H1 (cell line): Measurements from ENCODE around the gene NMRAL1. TPM values are rescaled to one million over a fixed set of nuclear protein-coding genes. Genes with fewer than 3 reads are reported as not detected.

Source experiments
- CTCF ChIA-PET: fragments of 300-600 bp; sonication (Branson Sonifier 250); formaldehyde crosslinking; loops from one replicate; lab custom pipeline; 2021; ENCODE audit not compliant: partially characterized antibody; lab: Charles Lee
- POLR2A ChIA-PET: fragments of 300-600 bp; sonication (Branson Sonifier 250); formaldehyde crosslinking; loops from one replicate; lab custom pipeline; 2021; ENCODE audit warnings: inconsistent platforms; ENCODE audit not compliant: partially characterized antibody; lab: Charles Lee
- DNase-seq, 2 experiments: peaks; one replicate each; pipeline versions ENCODE4 v3.0.0 to v3.0.0-alpha.2; 2010 to 2022; ENCODE audit warnings: low spot score in 2 of 2, low read depth in 1 of 2, mixed read lengths in 1 of 2
- FAIRE-seq: peaks from 2 replicates; lab custom pipeline; 2011; peaks lifted over from hg19 to GRCh38; lab: Jason Lieb, UNC
- H2AFZ ChIP-seq: 2 replicates; pipeline ENCODE4 v1.8.1; 2012; ENCODE audit warnings: low read length, inconsistent platforms
- H2AK5ac ChIP-seq: 2 replicates; pipeline ENCODE4 v1.6.1; 2013; ENCODE audit warnings: low read depth, low read length
- H2BK120ac ChIP-seq: replicated peaks from 2 replicates; pipeline ENCODE3; 2013; ENCODE audit warnings: low read depth, low read length, inconsistent platforms
- H2BK12ac ChIP-seq: 2 replicates; pipeline ENCODE4 v1.6.1; 2013; ENCODE audit warnings: low read depth, low read length
- H2BK15ac ChIP-seq: 2 replicates; pipeline ENCODE4 v1.6.1; 2013; ENCODE audit warnings: low read length
- H2BK20ac ChIP-seq: 2 replicates; pipeline ENCODE4 v1.6.1; 2013; ENCODE audit warnings: low read length
- H2BK5ac ChIP-seq: 2 replicates; pipeline ENCODE4 v1.6.1; 2013; ENCODE audit warnings: low read depth, low read length
- H3K14ac ChIP-seq: 2 replicates; pipeline ENCODE4 v1.6.1; 2013; ENCODE audit warnings: inconsistent platforms; ENCODE audit not compliant: insufficient read length
- H3K18ac ChIP-seq: 2 replicates; pipeline ENCODE4 v1.6.1; 2013; ENCODE audit warnings: low read length; ENCODE audit errors: extremely low read depth
- H3K23ac ChIP-seq: 2 replicates; pipeline ENCODE4 v1.6.1; 2013; ENCODE audit warnings: inconsistent platforms; ENCODE audit not compliant: insufficient read length
- H3K23me2 ChIP-seq: 2 replicates; pipeline ENCODE4 v1.6.1; 2013; ENCODE audit warnings: low read depth, low read length
- H3K27ac ChIP-seq: 2 replicates; pipeline ENCODE4 v1.6.1; 2011; ENCODE audit warnings: low read depth, low read length, inconsistent platforms
- H3K27me3 ChIP-seq, 4 experiments: replicated peaks in 1 of 4; 1 replicate in 1 of 4; 2 replicates in 3 of 4; pipeline versions ENCODE4 v1.6.1 to v1.8.1; 2011 to 2013; ENCODE audit warnings: low read length in 3 of 4, mild to moderate bottlenecking in 3 of 4, inconsistent platforms in 2 of 4, mixed read lengths in 2 of 4, moderate library complexity in 1 of 4; ENCODE audit not compliant: control insufficient read depth in 3 of 4, insufficient read depth in 3 of 4; ENCODE audit errors: extremely low read depth in 1 of 4
- H3K36me3 ChIP-seq, 4 experiments: 2 replicates each; pipeline versions ENCODE4 v1.6.1 to v1.8.1; 2011 to 2013; ENCODE audit warnings: mild to moderate bottlenecking in 4 of 4, low read length in 3 of 4, moderate library complexity in 2 of 4, control low read depth in 1 of 4, inconsistent platforms in 1 of 4; ENCODE audit not compliant: insufficient read depth in 4 of 4, control insufficient read depth in 2 of 4
- H3K4ac ChIP-seq: replicated peaks from 2 replicates; pipeline ENCODE3; 2013; ENCODE audit warnings: low read length, low read depth, mixed read lengths, inconsistent platforms; ENCODE audit not compliant: insufficient read length
- H3K4me1 ChIP-seq, 4 experiments: replicated peaks in 1 of 4; 1 replicate in 1 of 4; 2 replicates in 3 of 4; pipeline versions ENCODE4 v1.6.1 to v1.8.1; 2011 to 2013; ENCODE audit warnings: low read length in 3 of 4, inconsistent platforms in 2 of 4, mixed read lengths in 1 of 4; ENCODE audit not compliant: insufficient read depth in 4 of 4, control insufficient read depth in 3 of 4
- H3K4me2 ChIP-seq, 2 experiments: 2 replicates each; pipeline versions ENCODE4 v1.6.1 to v1.8.1; 2011 to 2013; ENCODE audit warnings: low read depth in 2 of 2, low read length in 2 of 2, control low read depth in 1 of 2, inconsistent platforms in 1 of 2, mild to moderate bottlenecking in 1 of 2; ENCODE audit not compliant: insufficient read depth in 1 of 2
- H3K4me3 ChIP-seq, 4 experiments: fragments of 200-600, 300-600 bp in 1 of 4; sonication (generic), shearing (Covaris generic), sonication (Bioruptor Twin) in 1 of 4; 2 replicates each; pipeline versions ENCODE4 v1.5.1 to v1.8.1; 2011 to 2016; ENCODE audit warnings: low read length in 4 of 4, low read depth in 3 of 4, control low read depth in 2 of 4, inconsistent platforms in 2 of 4, mild to moderate bottlenecking in 2 of 4, mixed read lengths in 1 of 4, moderate library complexity in 1 of 4; ENCODE audit not compliant: insufficient read depth in 2 of 4; ENCODE audit errors: extremely low read depth in 1 of 4
- H3K56ac ChIP-seq: replicated peaks from 2 replicates; pipeline ENCODE3; 2013; ENCODE audit warnings: low read depth, mild to moderate bottlenecking, mixed read lengths, low read length, inconsistent platforms; ENCODE audit not compliant: insufficient read length
- H3K79me1 ChIP-seq: 2 replicates; pipeline ENCODE4 v1.6.1; 2013; ENCODE audit warnings: low read depth, low read length, control low read depth
- H3K79me2 ChIP-seq, 2 experiments: 2 replicates each; pipeline versions ENCODE4 v1.6.1 to v1.8.1; 2012 to 2013; ENCODE audit warnings: low read length in 2 of 2, mild to moderate bottlenecking in 2 of 2, inconsistent platforms in 1 of 2; ENCODE audit not compliant: insufficient read depth in 2 of 2, control insufficient read depth in 1 of 2
- H3K9ac ChIP-seq, 4 experiments: replicated peaks in 1 of 4; 1 replicate in 1 of 4; 2 replicates in 3 of 4; pipeline versions ENCODE4 v1.6.1 to v1.8.1; 2011 to 2013; ENCODE audit warnings: low read depth in 3 of 4, low read length in 3 of 4, control low read depth in 2 of 4, mild to moderate bottlenecking in 2 of 4, moderate library complexity in 2 of 4, inconsistent platforms in 1 of 4; ENCODE audit errors: extremely low read depth in 1 of 4
- H3K9me3 ChIP-seq, 2 experiments: 2 replicates each; pipeline versions ENCODE4 v1.6.1 to v1.8.1; 2012 to 2013; ENCODE audit warnings: mild to moderate bottlenecking in 2 of 2, moderate library complexity in 2 of 2, control low read depth in 1 of 2, inconsistent platforms in 1 of 2, low read depth in 1 of 2, low read length in 1 of 2, mixed read lengths in 1 of 2; ENCODE audit not compliant: insufficient read depth in 2 of 2
- H4K20me1 ChIP-seq, 2 experiments: replicated peaks in 1 of 2; 2 replicates each; pipeline versions ENCODE3 to v1.8.1; 2011 to 2013; ENCODE audit warnings: inconsistent platforms in 2 of 2, low read length in 2 of 2, mild to moderate bottlenecking in 1 of 2; ENCODE audit not compliant: insufficient read depth in 2 of 2, control insufficient read depth in 1 of 2
- H4K5ac ChIP-seq: 2 replicates; pipeline ENCODE4 v1.6.1; 2013; ENCODE audit warnings: low read length, low read depth, mixed read lengths, inconsistent platforms; ENCODE audit not compliant: insufficient read length
- H4K8ac ChIP-seq: 2 replicates; pipeline ENCODE4 v1.8.0; 2013; ENCODE audit warnings: mild to moderate bottlenecking, moderate library complexity, low read length, inconsistent platforms; ENCODE audit not compliant: insufficient read depth; ENCODE audit errors: extremely low read depth
- H4K91ac ChIP-seq: replicated peaks from 2 replicates; pipeline ENCODE3; 2013; ENCODE audit warnings: low read length, mixed read lengths, inconsistent platforms; ENCODE audit not compliant: insufficient read length
- ASH2L ChIP-seq: fragments of 200-600, 300-600 bp; sonication (generic); IDR thresholded peaks from one replicate; pipeline ENCODE4 v1.7.1; 2017; ENCODE audit warnings: low read length
- ATF2 ChIP-seq: IDR thresholded peaks from 2 replicates; pipeline ENCODE4 v1.6.1; 2012; ENCODE audit warnings: low read length, inconsistent platforms
- BCL11A ChIP-seq, 2 experiments: IDR thresholded peaks; one replicate each; pipeline ENCODE4 v1.6.1; 2011; ENCODE audit warnings: low read depth in 2 of 2, low read length in 2 of 2, mild to moderate bottlenecking in 2 of 2
- E2F6 ChIP-seq: IDR thresholded peaks from 2 replicates; pipeline ENCODE4 v1.6.1; 2012; ENCODE audit warnings: inconsistent platforms
- EZH2 ChIP-seq: fragments of 200-600 bp; sonication (generic); IDR thresholded peaks from 2 replicates; pipeline ENCODE4 v1.7.1; 2012; ENCODE audit warnings: low read depth, mild to moderate bottlenecking, moderate library complexity, low read length, inconsistent platforms; ENCODE audit not compliant: severe bottlenecking
- JUND ChIP-seq: IDR thresholded peaks from 2 replicates; pipeline ENCODE4 v1.6.1; 2011; ENCODE audit warnings: mild to moderate bottlenecking, improper control_type of control experiment, low read length
- PHF8 ChIP-seq: fragments of 200-600 bp; sonication (generic); conservative IDR thresholded peaks from 2 replicates; pipeline ENCODE4 v1.7.1; 2012; ENCODE audit warnings: low read depth, mild to moderate bottlenecking, inconsistent platforms, low read length, moderate library complexity
- RBBP5 ChIP-seq: IDR thresholded peaks from 2 replicates; pipeline ENCODE4 v1.7.1; 2012; ENCODE audit warnings: low read depth, mild to moderate bottlenecking, inconsistent platforms, low read length, moderate library complexity, borderline replicate concordance
- TAF1 ChIP-seq: IDR thresholded peaks from 2 replicates; pipeline ENCODE4 v1.6.1; 2011; ENCODE audit warnings: mild to moderate bottlenecking, low read depth, low read length
- TEAD4 ChIP-seq: IDR thresholded peaks from 2 replicates; pipeline ENCODE4 v1.6.1; 2012; ENCODE audit warnings: low read depth, low read length, inconsistent platforms, mixed read lengths
- ZNF274 ChIP-seq: IDR thresholded peaks from 2 replicates; pipeline ENCODE4 v1.7.0; 2012; ENCODE audit warnings: low read length, borderline replicate concordance; ENCODE audit errors: extremely low read depth
- WGBS, 2 experiments: shearing (Covaris generic) in 1 of 2; methylation state at CpG; one replicate each; pipeline versions ENCODE4 v1.1.6 to v1.1.7; 2013 to 2015; ENCODE audit warnings: low lambda C conversion rate in 2 of 2, mixed read lengths in 2 of 2, inconsistent platforms in 1 of 2, low coverage in 1 of 2, missing lambda C conversion rate in 1 of 2; ENCODE audit not compliant: insufficient replicate concordance in 2 of 2, insufficient coverage in 1 of 2, insufficient read length in 1 of 2; ENCODE audit errors: extremely low coverage in 1 of 2, missing lambda C conversion rate in 1 of 2; 5-methylcytosine and 5-hydroxymethylcytosine counted together
- polyA plus RNA-seq, 7 experiments: library from polyadenylated mRNA; depleted of rRNA in 3 of 7; stranded (reverse) in 5 of 7; unstranded in 2 of 7; fragments of >200 nt in 5 of 7; fragments of 200-250 nt in 2 of 7; gene quantifications; 1 replicate in 5 of 7; 2 replicates in 1 of 7; 4 replicates in 1 of 7; pipeline versions ENCODE4 v1.2.1 to v1.2.3, GENCODE V29; 2011 to 2013; ENCODE audit warnings: missing spikeins in 2 of 7, mixed read lengths in 2 of 7
- total RNA-seq: library from RNA; stranded (reverse); fragmentation: NEBNext Ultra II Directional; extraction: Animal tissue kit (Norgen Biotek cat#: 25700); gene quantifications from 2 replicates; pipeline ENCODE4 v1.2.1, GENCODE V29; 2021

Gene NMRAL1
- total and polyA plus RNA-seq, 2 of the 8 experiments (the other 6 are each of a cell fraction or from before 2014, with no cell fraction given), result 66.8 to 143 TPM

GRCh38 chr16:4420505-4421105, 53.8 kb downstream of the NMRAL1 start:
- no peak overlapping the region for H2BK15ac ChIP-seq
- no peak for FAIRE-seq
- H4K91ac ChIP-seq, result no peak overlapping the region
- H3K4me1 ChIP-seq, result peaks cover 0 to 5% (median under 1%) of the 10 kb centered on the region in 4 experiments; a peak in 4 of 7 replicates
- H2BK5ac ChIP-seq, result no peak overlapping the region
- H3K23me2 ChIP-seq, result peaks cover 12% of the 10 kb centered on the region
- H3K4ac ChIP-seq, result no peak overlapping the region
- no peak overlapping the region for H3K18ac ChIP-seq
- no peak overlapping the region for H2AFZ ChIP-seq
- H4K5ac ChIP-seq, result no peak overlapping the region
- no peaks in the 10 kb centered on the region for H3K9me3 ChIP-seq
- H4K8ac ChIP-seq, result no peak overlapping the region
- no peak overlapping the region for H3K4me3 ChIP-seq
- no peak overlapping the region for H3K27ac ChIP-seq
- H2BK20ac ChIP-seq, result no peak overlapping the region
- ChIA-PET POLR2A (interaction anchor here (1.3 to 1.4 kb wide), 2 partner anchors 16 to 31 kb away, joined by 3 read pairs; no protein-coding TSS in a partner anchor), CTCF (interaction anchor here (0.7 to 12.0 kb wide), 5 partner anchors 11 to 88 kb away, joined by 3 to 134 read pairs (median 3); partner anchors contain the start of gene HMOX2)
- no peak overlapping the region for H3K14ac ChIP-seq
- H3K56ac ChIP-seq, result no peak overlapping the region
- no peak overlapping the region for H2AK5ac ChIP-seq
- H3K23ac ChIP-seq, result no peak overlapping the region
- H3K36me3 ChIP-seq, result no peaks in the 10 kb centered on the region
- no peak overlapping the region for H2BK120ac ChIP-seq
- H3K79me1 ChIP-seq, result no peaks in the 10 kb centered on the region
- no peaks in the 10 kb centered on the region for H4K20me1 ChIP-seq
- H3K4me2 ChIP-seq, result no peak overlapping the region
- H3K27me3 ChIP-seq, result no peaks in the 10 kb centered on the region; a peak in 2 of 7 replicates
- 89% methylated on average over 8 of the region's 8 CpGs; no CpG with 5 or more reads in 1 of the 2 experiments for WGBS, 2 experiments
- no peak overlapping the region for H2BK12ac ChIP-seq
- no peak overlapping the region for H3K9ac ChIP-seq
- TF ChIP-seq E2F6 (no peak), ATF2 (no peak), TEAD4 (no peak), RBBP5 (no peak), ASH2L (no peak), EZH2 (no peak), ZNF274 (no peak), PHF8 (no peak), TAF1 (no peak), JUND (no peak), BCL11A (IDR thresholded peaks at IDR 0.05; ENCODE audit: low read depth in 2 of 2, low read length in 2 of 2) (no peak)
- DNase-seq, result no peak
- no peaks in the 10 kb centered on the region for H3K79me2 ChIP-seq
